HepG2 (cell line): ENCODE measurements around the gene BCAS2. TPM values are rescaled to one million over a fixed set of nuclear protein-coding genes. Genes with fewer than 3 reads are reported as not detected.
A peak's percentile ranks its signal among the peaks of the same experiment; 100 is the strongest.

Experiments used
- AGO1 ChIP-seq: fragments of 200-400 bp; formaldehyde crosslinking; IDR thresholded peaks from 2 replicates; pipeline ENCODE4 v1.6.1; 2017; ENCODE audit warnings: mild to moderate bottlenecking, low read depth, low read length, moderate library complexity; ENCODE audit not compliant: poor library complexity, severe bottlenecking
- AKNA ChIP-seq: sonication (generic); formaldehyde crosslinking; IDR thresholded peaks from 2 replicates; pipeline ENCODE4 v1.4.0; 2020; ENCODE audit warnings: missing genetic modification reagents, borderline replicate concordance
- CC2D1A ChIP-seq: sonication (generic); formaldehyde crosslinking; IDR thresholded peaks from 2 replicates; pipeline ENCODE4 v1.8.1; 2023; ENCODE audit warnings: mild to moderate bottlenecking, missing genetic modification reagents
- JDP2 ChIP-seq: sonication (generic); formaldehyde crosslinking; IDR thresholded peaks from 2 replicates; pipeline ENCODE4 v1.8.1; 2022; ENCODE audit warnings: missing genetic modification reagents, borderline replicate concordance
- LCORL ChIP-seq, 2 experiments: fragments of 450-650 bp in 1 of 2; sonication (generic) in 1 of 2; formaldehyde crosslinking in 1 of 2; IDR thresholded peaks; 2 replicates each; pipeline versions ENCODE4 v1.5.0 to v1.6.1; 2017 to 2020; ENCODE audit warnings: antibody characterized with exemption in 1 of 2, missing genetic modification reagents in 1 of 2
- NFKB2 ChIP-seq: sonication (generic); formaldehyde crosslinking; IDR thresholded peaks from 2 replicates; pipeline ENCODE4 v1.4.0; 2020; ENCODE audit warnings: missing genetic modification reagents, borderline replicate concordance
- RCOR2 ChIP-seq: IDR thresholded peaks from 2 replicates; pipeline ENCODE4 v1.6.1; 2016; ENCODE audit warnings: missing biosample characterization, missing genetic modification reagents
- RFX3 ChIP-seq: IDR thresholded peaks from 2 replicates; pipeline ENCODE4 v1.6.1; 2016; ENCODE audit warnings: missing biosample characterization, missing genetic modification reagents
- SP140L ChIP-seq: sonication (generic); formaldehyde crosslinking; IDR thresholded peaks from 2 replicates; pipeline ENCODE4 v1.4.0; 2020; ENCODE audit warnings: missing genetic modification reagents, borderline replicate concordance
- SRSF4 ChIP-seq: fragments of 200-400 bp; formaldehyde crosslinking; IDR thresholded peaks from one replicate; pipeline ENCODE4 v1.6.1; 2018; ENCODE audit warnings: mild to moderate bottlenecking, low read depth, low read length, moderate library complexity; ENCODE audit not compliant: poor library complexity, severe bottlenecking
- TFDP1 ChIP-seq: IDR thresholded peaks from 2 replicates; pipeline ENCODE4 v1.6.1; 2016; ENCODE audit warnings: missing compliant biosample characterization, missing genetic modification reagents, borderline replicate concordance
- ZNF329 ChIP-seq: sonication (generic); formaldehyde crosslinking; IDR thresholded peaks from 2 replicates; pipeline ENCODE4 v1.9.0; 2021; ENCODE audit warnings: low read depth, mild to moderate bottlenecking, missing genetic modification reagents
- ZNF567 ChIP-seq: sonication (generic); formaldehyde crosslinking; IDR thresholded peaks from 2 replicates; pipeline ENCODE4 v1.8.1; 2023; ENCODE audit warnings: mild to moderate bottlenecking, missing genetic modification reagents, borderline replicate concordance
- ZNF614 ChIP-seq: IDR thresholded peaks from 2 replicates; pipeline ENCODE4 v1.6.1; 2018; ENCODE audit warnings: missing biosample characterization, missing genetic modification reagents, inconsistent platforms, borderline replicate concordance
- ZNF788 ChIP-seq: sonication (generic); formaldehyde crosslinking; IDR thresholded peaks from 2 replicates; pipeline ENCODE4 v1.5.0; 2020; ENCODE audit warnings: mild to moderate bottlenecking, missing genetic modification reagents, borderline replicate concordance
- polyA plus RNA-seq, 8 experiments: library from polyadenylated mRNA; depleted of rRNA in 3 of 8; stranded (reverse) in 7 of 8; unstranded in 1 of 8; fragments of >200 nt; fragmentation: Illumina TruSeq in 4 of 8; extraction: Trizol in 4 of 8; gene quantifications; 2 replicates each; pipeline versions ENCODE4 v1.2.1 to v1.2.3, GENCODE V29; 2011 to 2016; ENCODE audit warnings: low read depth in 4 of 8, missing spikeins in 1 of 8, mixed read lengths in 1 of 8; ENCODE audit not compliant: insufficient read depth in 1 of 8
- total RNA-seq, 5 experiments: library from RNA; depleted of rRNA; stranded (reverse); fragments of >200 nt; fragmentation: Illumina TruSeq; extraction: Trizol; gene quantifications; 2 replicates each; pipeline ENCODE4 v1.2.3, GENCODE V29; 2016; ENCODE audit warnings: low read depth in 1 of 5
- TF ChIP-seq, protein P1 (sequence below): sonication (generic); formaldehyde crosslinking; IDR thresholded peaks from 2 replicates; pipeline ENCODE4 v1.4.0; 2020; ENCODE audit warnings: missing genetic modification reagents, mild to moderate bottlenecking, borderline replicate concordance
- TF ChIP-seq, protein P2 (sequence below): sonication (generic); formaldehyde crosslinking; IDR thresholded peaks from 2 replicates; pipeline ENCODE4 v1.5.0; 2020; ENCODE audit warnings: missing genetic modification reagents, mild to moderate bottlenecking, borderline replicate concordance

The BCAS2 gene
- total and polyA plus RNA-seq, 2 of the 13 experiments (the other 11 are each of a cell fraction or from before 2014, with no cell fraction given): 18.0 to 47.4 TPM

- TF ChIP-seq ZNF614 (CRISPR knock-in tag): no peak
- peak; percentile 31; the same call in 1 of the 2 replicates for TF ChIP-seq LCORL (IDR thresholded peaks at IDR 0.05)
- TF ChIP-seq LCORL (CRISPR knock-in tag; IDR thresholded peaks at IDR 0.05): no peak
- no peak for TF ChIP-seq RCOR2 (CRISPR knock-in tag)
- no peak for TF ChIP-seq ZNF567 (CRISPR knock-in tag)
- no peak for TF ChIP-seq AGO1
- no peak for TF ChIP-seq NFKB2
- TF ChIP-seq AKNA (CRISPR knock-in tag): no peak
- no peak for TF ChIP-seq SRSF4
- TF ChIP-seq, protein P1, sequence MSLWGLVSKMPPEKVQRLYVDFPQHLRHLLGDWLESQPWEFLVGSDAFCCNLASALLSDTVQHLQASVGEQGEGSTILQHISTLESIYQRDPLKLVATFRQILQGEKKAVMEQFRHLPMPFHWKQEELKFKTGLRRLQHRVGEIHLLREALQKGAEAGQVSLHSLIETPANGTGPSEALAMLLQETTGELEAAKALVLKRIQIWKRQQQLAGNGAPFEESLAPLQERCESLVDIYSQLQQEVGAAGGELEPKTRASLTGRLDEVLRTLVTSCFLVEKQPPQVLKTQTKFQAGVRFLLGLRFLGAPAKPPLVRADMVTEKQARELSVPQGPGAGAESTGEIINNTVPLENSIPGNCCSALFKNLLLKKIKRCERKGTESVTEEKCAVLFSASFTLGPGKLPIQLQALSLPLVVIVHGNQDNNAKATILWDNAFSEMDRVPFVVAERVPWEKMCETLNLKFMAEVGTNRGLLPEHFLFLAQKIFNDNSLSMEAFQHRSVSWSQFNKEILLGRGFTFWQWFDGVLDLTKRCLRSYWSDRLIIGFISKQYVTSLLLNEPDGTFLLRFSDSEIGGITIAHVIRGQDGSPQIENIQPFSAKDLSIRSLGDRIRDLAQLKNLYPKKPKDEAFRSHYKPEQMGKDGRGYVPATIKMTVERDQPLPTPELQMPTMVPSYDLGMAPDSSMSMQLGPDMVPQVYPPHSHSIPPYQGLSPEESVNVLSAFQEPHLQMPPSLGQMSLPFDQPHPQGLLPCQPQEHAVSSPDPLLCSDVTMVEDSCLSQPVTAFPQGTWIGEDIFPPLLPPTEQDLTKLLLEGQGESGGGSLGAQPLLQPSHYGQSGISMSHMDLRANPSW (CRISPR knock-in tag): no peak
- no peak for TF ChIP-seq JDP2 (CRISPR knock-in tag)
- no peak for TF ChIP-seq SP140L
- TF ChIP-seq CC2D1A (CRISPR knock-in tag): no peak
- no peak for TF ChIP-seq RFX3 (CRISPR knock-in tag)
- no peak for TF ChIP-seq ZNF329 (CRISPR knock-in tag)
- peak; percentile 57; the same call in 1 of the 2 replicates for TF ChIP-seq TFDP1 (CRISPR knock-in tag)
- TF ChIP-seq, protein P2, sequence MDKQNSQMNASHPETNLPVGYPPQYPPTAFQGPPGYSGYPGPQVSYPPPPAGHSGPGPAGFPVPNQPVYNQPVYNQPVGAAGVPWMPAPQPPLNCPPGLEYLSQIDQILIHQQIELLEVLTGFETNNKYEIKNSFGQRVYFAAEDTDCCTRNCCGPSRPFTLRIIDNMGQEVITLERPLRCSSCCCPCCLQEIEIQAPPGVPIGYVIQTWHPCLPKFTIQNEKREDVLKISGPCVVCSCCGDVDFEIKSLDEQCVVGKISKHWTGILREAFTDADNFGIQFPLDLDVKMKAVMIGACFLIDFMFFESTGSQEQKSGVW (CRISPR knock-in tag): no peak
- no peak for TF ChIP-seq ZNF788
These were observed at the start of gene BCAS2 (continued) for GRCh38 chr1:114581335-114582287.
